GM12872 (cell line): ENCODE data around the gene UMODL1.

Experiments used
- CTCF ChIP-seq: IDR thresholded peaks from 3 replicates; pipeline ENCODE4 v1.5.1; 2011; ENCODE audit warnings: low read depth, mild to moderate bottlenecking, low read length, moderate library complexity; ENCODE audit not compliant: insufficient read depth

The UMODL1 gene

DNA sequence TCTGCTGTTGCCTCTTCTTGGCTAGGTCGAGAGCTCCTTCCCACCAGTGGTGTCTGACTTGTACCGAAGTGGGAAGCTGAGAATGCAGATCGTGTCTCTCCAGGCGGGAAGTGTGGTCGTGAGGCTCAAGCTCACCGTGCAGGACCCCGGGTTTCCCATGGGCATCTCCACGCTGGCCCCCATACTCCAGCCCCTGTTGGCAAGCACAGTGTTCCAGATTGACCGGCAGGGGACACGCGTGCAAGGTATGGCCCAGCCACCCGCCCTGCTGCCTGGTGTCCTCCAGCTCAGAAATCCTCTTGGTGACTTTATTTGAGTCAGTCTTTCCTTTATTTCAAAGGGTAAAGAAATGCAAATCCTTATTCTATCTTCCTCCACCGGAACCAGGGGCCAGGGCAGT, 32.7 kb downstream of the UMODL1 start:
- no peak for TF ChIP-seq CTCF

GRCh38 chr21:42105476-42106315, 34.6 kb downstream of the UMODL1 start:
- TF ChIP-seq CTCF, result no peak

DNA sequence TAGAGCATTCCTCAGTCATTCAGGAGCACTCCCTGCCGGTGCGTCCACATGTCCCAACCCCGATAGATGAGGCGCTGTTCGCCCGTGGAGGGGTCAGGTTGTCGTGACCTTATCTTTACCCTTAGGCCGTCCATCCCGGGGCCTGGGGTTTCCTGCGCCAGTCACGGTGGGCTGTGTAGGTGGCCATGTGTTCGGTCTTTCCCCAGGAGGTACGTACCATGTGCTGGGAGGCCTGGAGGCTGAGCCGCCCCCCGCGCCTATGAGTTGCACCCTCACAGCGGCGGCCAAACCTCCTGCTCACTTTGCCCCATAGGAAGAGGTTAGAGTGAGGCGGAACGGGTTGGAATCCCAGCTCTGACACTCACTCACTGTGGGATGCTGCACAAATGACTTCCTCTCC, 35.3 kb downstream of the UMODL1 start:
- TF ChIP-seq CTCF, result no peak

DNA sequence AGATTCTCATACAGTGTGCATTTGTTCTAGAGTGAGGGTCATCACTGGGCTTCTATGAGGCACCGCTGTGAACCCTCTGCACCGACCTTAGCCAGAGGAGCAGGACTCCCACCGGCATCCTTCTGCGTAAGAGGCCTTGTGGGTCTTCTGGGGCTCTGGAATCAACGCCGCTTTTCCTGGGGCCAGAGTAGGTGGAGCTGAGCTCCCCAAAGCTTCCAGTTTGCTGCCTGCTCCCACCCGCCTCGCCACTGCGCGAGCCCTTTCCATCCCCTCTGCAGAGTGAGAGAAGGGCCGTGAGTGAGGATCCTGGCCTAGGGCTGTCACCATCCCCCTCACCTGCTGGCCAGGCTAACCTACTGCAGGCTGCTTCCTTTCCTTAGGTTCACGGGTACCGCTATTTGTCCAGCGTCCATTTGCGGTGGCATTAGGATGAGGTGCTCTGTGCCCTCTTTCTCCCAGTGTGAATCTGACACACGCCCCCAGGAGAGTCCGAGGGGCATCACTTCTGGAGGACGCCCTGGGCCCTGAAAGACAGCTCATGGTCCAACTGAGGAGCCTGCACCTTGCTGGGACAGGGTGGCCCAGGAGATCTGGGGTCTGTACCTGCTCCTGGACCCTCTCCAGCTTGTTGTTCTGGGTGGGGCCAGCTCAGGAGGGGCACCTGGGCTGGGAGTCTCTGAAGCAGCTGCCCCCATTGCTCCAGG, 36.2 kb downstream of the UMODL1 start:
- no peak for TF ChIP-seq CTCF

- TF ChIP-seq CTCF, result peak; percentile 96
These were observed 36.9 kb downstream of the UMODL1 start for GRCh38 chr21:42107881-42108553.

DNA sequence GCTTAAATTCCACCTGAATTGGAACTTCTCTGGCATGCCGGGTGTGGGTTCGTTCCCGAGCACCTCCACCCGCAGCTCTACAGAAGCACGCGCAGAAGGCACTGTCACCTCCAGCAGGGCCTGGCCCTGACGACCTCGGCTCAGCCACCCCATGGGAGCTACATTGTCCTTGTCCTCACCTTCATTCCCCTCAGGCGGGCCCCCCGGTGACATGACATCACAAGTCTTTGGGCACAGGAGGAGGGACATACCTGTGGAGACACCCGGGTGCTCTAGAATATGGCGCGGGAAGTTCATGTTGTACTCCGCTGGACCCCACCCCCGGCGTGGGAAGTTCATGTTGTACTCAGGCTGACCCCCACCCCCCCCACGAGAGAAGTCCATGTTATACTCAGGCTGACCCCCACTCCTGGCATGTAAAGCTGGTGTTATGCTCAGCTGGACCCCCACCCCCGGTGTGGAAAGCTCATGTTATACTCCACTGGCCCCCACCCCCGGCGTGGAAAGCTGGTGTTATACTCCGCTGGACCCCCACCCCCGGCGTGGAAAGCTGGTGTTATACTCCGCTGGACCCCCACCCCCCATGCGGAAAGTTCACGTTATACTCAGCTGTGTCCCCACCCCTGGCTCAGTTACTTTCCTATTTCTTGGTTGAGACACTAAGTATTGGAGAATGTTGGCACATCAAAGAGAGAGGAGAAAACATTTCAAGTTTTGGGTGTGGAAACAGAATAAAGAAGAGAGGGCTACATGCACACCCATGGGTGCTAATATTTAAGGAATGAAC, 37.6 kb downstream of the UMODL1 start:
- TF ChIP-seq CTCF, result no peak
